ENCODE results near the gene UBTD1. TPM values are rescaled to one million over a fixed set of nuclear protein-coding genes. Genes with fewer than 3 reads are reported as not detected.
A peak's percentile ranks its signal among the peaks of the same experiment; 100 is the strongest.

Gene UBTD1
- total RNA-seq, 6 experiments from 2014 or later: 5.4 to 8.8 (median 7.0) TPM

- Histone ChIP-seq H3K36me3 (peaks cover 0 to 2% (median 0%) of the 10 kb centered on the region in 4 donors), H3K9me3 (no peaks in the 10 kb centered on the region), H3K27me3 (no peaks in the 10 kb centered on the region), H3K27ac (peak overlapping the region; percentile 73 to 96 (median 95)), H3K4me1 (peaks cover 0 to 31% (median 7%) of the 10 kb centered on the region in 4 donors), H3K4me3 (peak overlapping the region in 2 of 3 donors; percentile 37 to 64)
- intact Hi-C loops (cut with DNase I): no loop called here
- ATAC-seq: peak; percentile 40 to 63 (median 56)
- WGBS (ENCODE audit: insufficient coverage, low coverage, low lambda C conversion rate, missing lambda C conversion rate): 23% methylated on average over 4 of the region's 5 CpGs
- TF ChIP-seq, protein P1, sequence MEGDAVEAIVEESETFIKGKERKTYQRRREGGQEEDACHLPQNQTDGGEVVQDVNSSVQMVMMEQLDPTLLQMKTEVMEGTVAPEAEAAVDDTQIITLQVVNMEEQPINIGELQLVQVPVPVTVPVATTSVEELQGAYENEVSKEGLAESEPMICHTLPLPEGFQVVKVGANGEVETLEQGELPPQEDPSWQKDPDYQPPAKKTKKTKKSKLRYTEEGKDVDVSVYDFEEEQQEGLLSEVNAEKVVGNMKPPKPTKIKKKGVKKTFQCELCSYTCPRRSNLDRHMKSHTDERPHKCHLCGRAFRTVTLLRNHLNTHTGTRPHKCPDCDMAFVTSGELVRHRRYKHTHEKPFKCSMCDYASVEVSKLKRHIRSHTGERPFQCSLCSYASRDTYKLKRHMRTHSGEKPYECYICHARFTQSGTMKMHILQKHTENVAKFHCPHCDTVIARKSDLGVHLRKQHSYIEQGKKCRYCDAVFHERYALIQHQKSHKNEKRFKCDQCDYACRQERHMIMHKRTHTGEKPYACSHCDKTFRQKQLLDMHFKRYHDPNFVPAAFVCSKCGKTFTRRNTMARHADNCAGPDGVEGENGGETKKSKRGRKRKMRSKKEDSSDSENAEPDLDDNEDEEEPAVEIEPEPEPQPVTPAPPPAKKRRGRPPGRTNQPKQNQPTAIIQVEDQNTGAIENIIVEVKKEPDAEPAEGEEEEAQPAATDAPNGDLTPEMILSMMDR (IDR thresholded peaks at IDR 0.05): no peak
- TF ChIP-seq POLR2A (IDR thresholded peaks at IDR 0.05): no peak
- DNase-seq: peak; percentile 46 to 86 (median 85)
Measured at GRCh38 chr10:97584798-97585438, 86.2 kb downstream of the UBTD1 start.

- DNase-seq: peak in 1 of 3 donors; percentile 28
Measured at GRCh38 chr10:97585439-97585811, 86.7 kb downstream of the UBTD1 start.

DNA sequence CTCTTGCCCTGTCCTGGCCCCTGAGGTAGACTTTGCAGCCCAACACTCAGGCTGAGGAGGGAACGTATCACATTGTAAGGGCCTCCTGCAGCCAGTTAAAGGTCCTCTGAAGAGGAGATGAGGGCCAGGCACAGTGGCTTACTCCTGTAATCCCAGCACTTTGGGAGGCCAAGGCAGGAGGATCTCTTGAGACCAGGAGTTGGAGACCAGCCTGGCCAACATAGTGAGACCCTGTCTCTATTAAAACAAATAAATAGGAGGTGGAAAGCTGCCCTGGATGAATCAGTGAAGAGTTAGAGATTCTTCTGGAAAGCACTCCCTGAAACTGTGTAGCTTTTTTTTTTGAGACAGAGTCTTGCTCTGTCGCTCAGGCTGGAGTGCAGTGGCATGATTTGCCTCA, 88.5 kb downstream of the UBTD1 start:
- Histone ChIP-seq H3K9me3 (no peaks in the 10 kb centered on the region), H3K36me3 (peaks cover 0 to 11% (median 0%) of the 10 kb centered on the region in 4 donors), H3K4me1 (peaks cover 0 to 31% (median 7%) of the 10 kb centered on the region in 4 donors), H3K4me3 (peak overlapping the region in 1 of 3 donors; percentile 64), H3K27ac (peak overlapping the region in 2 of 3 donors; percentile 51 to 96), H3K27me3 (no peaks in the 10 kb centered on the region)
- ATAC-seq: no peak
- intact Hi-C loops (cut with DNase I): no loop called here
- TF ChIP-seq, protein P1 (IDR thresholded peaks at IDR 0.05): no peak
- TF ChIP-seq POLR2A (IDR thresholded peaks at IDR 0.05): no peak
- WGBS (ENCODE audit: insufficient coverage, low coverage, low lambda C conversion rate, missing lambda C conversion rate): 80% methylated on average over 1 of the region's 2 CpGs
- DNase-seq: no peak

More at GRCh38 chr10:97585439-97585811, 86.7 kb downstream of the UBTD1 start:
- H3K27ac ChIP-seq: peak overlapping the region; percentile 73 to 96 (median 95)
- peak in 1 of 4 donors; percentile 9 for ATAC-seq
- peaks cover 0 to 31% (median 7%) of the 10 kb centered on the region in 4 donors for H3K4me1 ChIP-seq
- no peaks in the 10 kb centered on the region for H3K9me3 ChIP-seq
- intact Hi-C loops (cut with DNase I): no loop called here
- peaks cover 0 to 7% (median 0%) of the 10 kb centered on the region in 4 donors for H3K36me3 ChIP-seq
- H3K4me3 ChIP-seq: peak overlapping the region in 2 of 3 donors; percentile 37 to 64
- no peak for TF ChIP-seq POLR2A (IDR thresholded peaks at IDR 0.05)
- TF ChIP-seq, protein P1 (IDR thresholded peaks at IDR 0.05): no peak
- WGBS (ENCODE audit: insufficient coverage, low coverage, low lambda C conversion rate, missing lambda C conversion rate): 63% methylated on average over 4 of the region's 5 CpGs
- H3K27me3 ChIP-seq: no peaks in the 10 kb centered on the region

DNA sequence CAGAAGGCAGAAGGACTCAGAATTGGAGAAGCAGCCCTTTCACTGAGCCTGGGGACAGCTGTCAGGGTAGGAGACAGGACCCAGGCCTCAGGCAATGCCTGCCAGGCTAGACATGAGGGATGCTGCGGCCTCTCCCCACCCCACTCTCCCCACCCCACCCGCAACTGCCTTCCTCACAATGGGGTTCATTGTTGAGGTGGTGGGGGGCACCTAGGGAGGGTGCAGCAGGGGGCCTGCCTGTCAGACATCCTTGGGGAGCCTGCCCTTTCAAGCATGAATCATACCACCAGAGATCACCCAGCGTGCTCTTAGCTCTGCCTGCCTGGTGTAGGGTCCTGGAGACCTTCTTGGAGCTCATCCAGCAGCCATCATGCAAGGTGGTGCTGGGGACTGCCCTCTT, 90.8 kb downstream of the UBTD1 start, which contains the start of gene C10orf62:
TSS of gene C10orf62 (plus strand) at position 243 of the 400 bp plus-strand sequence. CDS start 177 bp downstream, outside the sequence.
- H3K27ac ChIP-seq: peak within 1 kb of the TSS in 2 of 3 donors; percentile 15 to 51
- H3K4me3 ChIP-seq: peak within 1 kb of the TSS in 1 of 3 donors; percentile 64
- WGBS (ENCODE audit: insufficient coverage, low coverage, low lambda C conversion rate, missing lambda C conversion rate): no CpG with 5 or more reads among the region's 3 CpGs
- intact Hi-C loops (cut with DNase I): no loop called here
- H3K27me3 ChIP-seq: no peaks in the 10 kb centered on the region
- H3K36me3 ChIP-seq: peaks cover 0 to 11% (median 0%) of the 10 kb centered on the region in 4 donors
- H3K9me3 ChIP-seq: no peaks in the 10 kb centered on the region
- DNase-seq (peak in 1 of 3 donors; percentile 31), ATAC-seq (no peak)
- no peak for TF ChIP-seq POLR2A (IDR thresholded peaks at IDR 0.05)
- TF ChIP-seq, protein P1 (IDR thresholded peaks at IDR 0.05): no peak
- H3K4me1 ChIP-seq: peaks cover 0 to 26% (median 7%) of the 10 kb centered on the region in 4 donors
